BJ (cell line): ENCODE data around the gene SEMG2. TPM values are rescaled to one million over a fixed set of nuclear protein-coding genes. Genes with fewer than 3 reads are reported as not detected.

Experiments
- CTCF ChIA-PET: fragments of 350-600 bp; formaldehyde crosslinking; extraction: SDS; loops from one replicate; lab custom pipeline; 2021; ENCODE audit warnings: antibody characterized with exemption, inconsistent platforms; lab: Yijun Ruan, JAX
- POLR2A ChIA-PET: fragments of 300-600 bp; sonication (Branson Sonifier 250); formaldehyde crosslinking; extraction: SDS; loops from one replicate; lab custom pipeline; 2021; ENCODE audit warnings: antibody characterized with exemption; lab: Charles Lee
- DNase-seq: peaks from one replicate; pipeline ENCODE4 v3.0.0-alpha.2; 2011; ENCODE audit warnings: low read depth
- H3K27me3 ChIP-seq: 2 replicates; pipeline ENCODE4 v1.6.0; 2011; ENCODE audit warnings: low read length; ENCODE audit not compliant: control insufficient read depth, insufficient read depth
- H3K36me3 ChIP-seq: 2 replicates; pipeline ENCODE4 v1.5.1; 2011; ENCODE audit warnings: low read length; ENCODE audit not compliant: control insufficient read depth, insufficient read depth
- H3K4me3 ChIP-seq: 2 replicates; pipeline ENCODE4 v1.5.1; 2011; ENCODE audit warnings: low read depth, mild to moderate bottlenecking, control low read depth, low read length
- polyA plus RNA-seq: library from polyadenylated mRNA; depleted of rRNA; stranded (reverse); fragments of >200 nt; gene quantifications from 2 replicates; pipeline ENCODE4 v1.2.3, GENCODE V29; 2011
- TF ChIP-seq, protein P1 (sequence below): IDR thresholded peaks from 2 replicates; pipeline ENCODE4 v1.5.1; 2011; ENCODE audit warnings: low read depth, mild to moderate bottlenecking, control low read depth, inconsistent platforms, low read length, moderate library complexity; ENCODE audit not compliant: insufficient read depth

SEMG2 gene
- polyA plus RNA-seq, 1 experiment, result not detected

DNA sequence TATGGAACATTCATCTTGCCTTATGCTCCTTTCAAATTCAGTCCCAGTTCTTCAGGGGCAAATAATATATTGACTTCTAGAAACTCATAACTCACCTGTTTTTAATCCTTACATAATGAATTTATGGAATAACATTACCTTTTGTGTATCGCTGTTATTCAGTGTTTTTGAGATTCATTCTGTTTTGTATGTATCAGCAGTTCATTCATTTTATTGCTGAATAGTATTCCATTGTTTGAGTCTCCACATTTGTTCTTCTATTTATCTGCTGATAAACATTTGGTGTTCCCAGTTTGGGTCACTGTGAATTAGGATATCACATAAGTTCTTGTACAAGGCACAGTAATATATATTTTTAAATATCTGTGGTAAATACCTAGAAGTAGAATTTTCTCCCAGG lies 5.1 kb downstream of the SEMG2 start:
- TF ChIP-seq, protein P1, sequence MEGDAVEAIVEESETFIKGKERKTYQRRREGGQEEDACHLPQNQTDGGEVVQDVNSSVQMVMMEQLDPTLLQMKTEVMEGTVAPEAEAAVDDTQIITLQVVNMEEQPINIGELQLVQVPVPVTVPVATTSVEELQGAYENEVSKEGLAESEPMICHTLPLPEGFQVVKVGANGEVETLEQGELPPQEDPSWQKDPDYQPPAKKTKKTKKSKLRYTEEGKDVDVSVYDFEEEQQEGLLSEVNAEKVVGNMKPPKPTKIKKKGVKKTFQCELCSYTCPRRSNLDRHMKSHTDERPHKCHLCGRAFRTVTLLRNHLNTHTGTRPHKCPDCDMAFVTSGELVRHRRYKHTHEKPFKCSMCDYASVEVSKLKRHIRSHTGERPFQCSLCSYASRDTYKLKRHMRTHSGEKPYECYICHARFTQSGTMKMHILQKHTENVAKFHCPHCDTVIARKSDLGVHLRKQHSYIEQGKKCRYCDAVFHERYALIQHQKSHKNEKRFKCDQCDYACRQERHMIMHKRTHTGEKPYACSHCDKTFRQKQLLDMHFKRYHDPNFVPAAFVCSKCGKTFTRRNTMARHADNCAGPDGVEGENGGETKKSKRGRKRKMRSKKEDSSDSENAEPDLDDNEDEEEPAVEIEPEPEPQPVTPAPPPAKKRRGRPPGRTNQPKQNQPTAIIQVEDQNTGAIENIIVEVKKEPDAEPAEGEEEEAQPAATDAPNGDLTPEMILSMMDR, result no peak
- no peak for DNase-seq
- ChIA-PET CTCF (no interaction called here), POLR2A (no interaction called here)
- Histone ChIP-seq H3K4me3 (no peak overlapping the region), H3K27me3 (no peaks in the 10 kb centered on the region), H3K36me3 (no peaks in the 10 kb centered on the region)

DNA sequence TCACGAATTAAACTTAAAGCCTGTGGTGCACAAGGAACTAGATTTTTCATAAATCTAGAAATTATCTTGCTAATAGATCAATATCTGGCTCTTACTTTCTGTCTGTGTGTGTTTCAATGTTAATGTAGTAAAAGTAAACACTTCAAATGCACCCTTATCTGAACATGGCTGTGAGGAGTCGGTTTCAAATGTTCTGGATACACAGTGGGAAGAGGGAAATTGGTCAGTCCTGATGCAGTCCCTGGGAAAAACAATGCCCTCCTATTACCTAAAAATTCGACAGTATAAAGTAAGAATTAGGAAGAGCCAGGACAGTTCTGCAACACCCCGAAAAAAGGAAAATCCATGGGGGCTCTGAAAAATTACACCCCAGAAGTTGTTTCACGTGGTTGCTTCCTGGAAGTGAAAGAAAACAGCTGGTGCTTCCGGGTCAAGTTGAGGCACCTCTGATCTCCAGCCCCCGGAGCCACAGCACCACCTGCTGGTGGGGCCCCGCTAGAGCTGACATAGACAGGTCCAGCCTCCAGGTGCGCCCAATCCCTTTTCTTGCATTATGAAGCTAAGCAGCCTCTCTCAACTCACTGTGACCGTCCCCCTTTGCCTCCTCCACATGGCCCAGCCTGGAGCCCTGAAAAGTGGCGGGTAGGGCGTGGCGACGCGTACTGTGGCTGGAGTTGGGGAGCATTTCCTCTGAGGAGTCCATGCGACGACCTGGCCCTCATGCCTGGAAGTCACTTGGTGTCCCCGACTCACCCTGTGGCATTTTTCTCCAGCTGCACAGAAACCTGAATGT lies 8.3 kb downstream of the SEMG2 start:
- Histone ChIP-seq H3K36me3 (no peaks in the 10 kb centered on the region), H3K27me3 (no peaks in the 10 kb centered on the region; the same call in 1 of the 2 replicates), H3K4me3 (no peak overlapping the region)
- ChIA-PET CTCF (interaction anchor here (0.6 to 1.1 kb wide), 2 partner anchors 9 to 83 kb away, joined by 3 to 4 read pairs; no protein-coding TSS in a partner anchor), POLR2A (no interaction called here)
- TF ChIP-seq, protein P1, result peak; percentile 54
- DNase-seq, result no peak

DNA sequence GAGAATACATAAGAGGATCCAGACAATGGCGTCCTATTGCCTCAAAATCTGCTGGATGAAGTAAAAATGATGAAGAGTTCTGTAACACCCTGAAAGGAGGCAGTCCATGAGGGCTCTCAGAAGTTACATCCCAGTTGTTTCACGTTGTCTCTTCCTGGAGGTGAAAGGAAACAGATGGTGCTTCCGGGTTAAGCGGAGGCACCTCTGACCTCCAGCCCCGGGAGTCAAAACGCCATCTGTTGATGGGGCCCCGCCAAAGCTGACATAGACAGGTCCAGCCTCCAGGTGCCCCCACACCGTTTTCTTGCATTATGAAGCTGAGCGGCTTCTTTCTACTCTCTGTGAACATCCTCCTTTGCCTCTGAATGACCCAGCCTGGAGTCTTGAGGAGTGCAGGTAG lies 9.5 kb downstream of the SEMG2 start:
- no peak for DNase-seq
- no peaks in the 10 kb centered on the region for H3K36me3 ChIP-seq
- ChIA-PET CTCF (no interaction called here), POLR2A (no interaction called here)
- H3K4me3 ChIP-seq, result no peak overlapping the region
- peaks cover 2% of the 10 kb centered on the region for H3K27me3 ChIP-seq
- TF ChIP-seq, protein P1, result no peak

DNA sequence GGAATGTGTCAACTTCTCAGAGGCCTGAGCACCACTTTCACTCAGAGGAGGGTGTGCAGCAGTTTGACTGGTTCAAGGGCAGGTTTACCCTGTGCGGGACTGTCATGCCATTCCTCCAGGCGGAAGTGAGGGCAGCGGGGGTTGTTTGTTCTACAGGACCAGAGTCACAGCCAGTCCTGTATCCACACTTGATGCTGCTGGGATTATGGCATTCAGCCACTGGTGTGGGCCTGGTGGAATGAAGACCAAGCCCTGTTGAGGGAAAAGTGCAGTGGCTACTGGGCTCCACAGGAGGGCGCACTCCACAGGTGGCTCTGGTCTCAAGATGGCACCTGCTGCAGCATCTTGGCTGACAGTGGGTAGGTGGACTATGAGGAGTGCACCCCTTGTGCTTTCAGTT lies 14.8 kb downstream of the SEMG2 start:
- POLR2A ChIA-PET, result no interaction called here
- Histone ChIP-seq H3K4me3 (no peak overlapping the region), H3K27me3 (peaks cover 2% of the 10 kb centered on the region), H3K36me3 (no peaks in the 10 kb centered on the region)
- CTCF ChIA-PET, result no interaction called here
- TF ChIP-seq, protein P1, result peak; percentile 36; the same call in 1 of the 2 replicates
- no peak for DNase-seq

DNA sequence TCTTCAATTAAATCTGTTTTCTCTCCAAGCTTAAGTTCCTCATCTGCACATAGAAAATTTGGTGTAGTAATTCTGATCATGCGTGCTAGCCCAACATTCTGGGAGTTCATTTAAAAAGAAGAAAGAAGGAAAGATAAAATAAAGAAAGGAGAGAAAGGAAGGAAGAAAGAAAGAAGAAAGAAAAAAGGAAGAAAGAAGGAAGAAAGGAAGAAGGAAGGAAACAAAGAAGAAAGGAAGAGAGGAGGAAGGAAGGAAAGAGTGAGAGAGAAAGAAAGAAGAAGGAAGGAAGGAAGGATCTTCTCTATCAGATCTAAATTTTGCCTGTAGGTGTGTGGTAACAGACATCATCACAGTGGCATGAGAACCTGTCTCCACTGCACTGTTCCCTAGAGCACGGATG lies 17.0 kb downstream of the SEMG2 start:
- ChIA-PET POLR2A (no interaction called here), CTCF (interaction anchor here (1.0 kb wide), 1 partner anchor 58 kb away, joined by 3 read pairs; no protein-coding TSS in a partner anchor)
- Histone ChIP-seq H3K4me3 (no peak overlapping the region), H3K36me3 (no peaks in the 10 kb centered on the region), H3K27me3 (peaks cover 2% of the 10 kb centered on the region; the same call in 1 of the 2 replicates)
- DNase-seq, result no peak
- TF ChIP-seq, protein P1, result no peak
